Mucosa of descending colon (tissue), 3 donors: ENCODE measurements around the gene TBC1D32. TPM values are rescaled to one million over a fixed set of nuclear protein-coding genes. Genes with fewer than 3 reads are reported as not detected.

Experiments
- ATAC-seq: fragments of 200-7000 bp; cut with Tn5 transposase; one replicate; pipeline ENCODE4 v1.9.1; 2020; ENCODE audit warnings: mild to moderate bottlenecking, moderate library complexity
- DNase-seq, 3 donors: peaks; one replicate each; pipeline ENCODE4 v3.0.0-alpha.2; 2020
- H3K36me3 ChIP-seq: fragments of 200-600 bp; one replicate; pipeline ENCODE4 v1.8.0; 2021; ENCODE audit warnings: low read depth, mild to moderate bottlenecking
- H3K4me1 ChIP-seq: fragments of 200-600 bp; one replicate; pipeline ENCODE4 v1.8.0; 2021; ENCODE audit warnings: low read depth, mild to moderate bottlenecking
- H3K4me3 ChIP-seq: fragments of 200-600 bp; one replicate; pipeline ENCODE4 v1.8.0; 2021; ENCODE audit warnings: mild to moderate bottlenecking
- H3K9me3 ChIP-seq: fragments of 200-600 bp; one replicate; pipeline ENCODE4 v1.8.0; 2021; ENCODE audit warnings: mild to moderate bottlenecking
- intact Hi-C, 2 donors: fragments of 100-400 bp; cut with DNase I in 1 of 2; cut with micrococcal nuclease in 1 of 2; formaldehyde crosslinking; loops; one replicate each; pipeline versions ENCODE4 v1.11.0 to v1.11.1; 2022; cut with DNase I, micrococcal nuclease
- total RNA-seq, 3 donors: library from RNA; stranded (reverse); fragmentation: NEBNext Ultra II Directional in 2 of 3; extraction: Animal tissue kit (Norgen Biotek cat#: 25700) in 2 of 3; gene quantifications; one replicate each; pipeline versions ENCODE4 v1.2.1 to v1.2.4, GENCODE V29; 2021 to 2023
- TF ChIP-seq, protein P1 (sequence below): fragments of 200-600 bp; IDR thresholded peaks from one replicate; pipeline ENCODE4 v1.8.0; 2022; ENCODE audit warnings: antibody characterized with exemption, mild to moderate bottlenecking
- donor health status: DM: no; HTN: no; CAD: no; lungs with moderate emphysema.
- donor health status: DM: no; HTN: no; CAD: no.
- donor health status: DM: no; HTN: yes; CAD: no.

Gene TBC1D32
- total RNA-seq, 3 donors from 2014 or later: 6.0 to 13.2 (median 8.6) TPM

DNA sequence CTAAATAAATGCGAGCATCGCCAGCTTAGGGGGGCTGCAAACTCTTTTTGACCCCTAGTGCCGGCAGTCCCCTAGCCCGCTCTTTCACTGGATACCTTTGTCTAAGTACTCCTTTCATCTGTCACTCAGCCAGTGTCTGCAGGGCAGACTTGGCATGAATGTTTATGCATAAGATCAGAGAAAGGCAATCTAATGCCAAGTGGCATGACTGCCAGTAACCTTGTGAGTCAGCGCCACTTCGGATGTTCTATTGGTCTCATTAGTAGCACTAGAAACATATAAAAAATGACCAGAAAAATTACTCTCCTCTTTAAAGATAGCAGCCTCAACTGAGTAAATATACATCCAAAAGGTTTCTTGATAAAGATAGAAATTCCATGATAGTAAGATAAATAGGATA, 192.2 kb downstream of the TBC1D32 start:
- peaks cover 3% of the 10 kb centered on the region for H3K9me3 ChIP-seq
- no peaks in the 10 kb centered on the region for H3K4me1 ChIP-seq
- DNase-seq: no peak
- TF ChIP-seq, protein P1, sequence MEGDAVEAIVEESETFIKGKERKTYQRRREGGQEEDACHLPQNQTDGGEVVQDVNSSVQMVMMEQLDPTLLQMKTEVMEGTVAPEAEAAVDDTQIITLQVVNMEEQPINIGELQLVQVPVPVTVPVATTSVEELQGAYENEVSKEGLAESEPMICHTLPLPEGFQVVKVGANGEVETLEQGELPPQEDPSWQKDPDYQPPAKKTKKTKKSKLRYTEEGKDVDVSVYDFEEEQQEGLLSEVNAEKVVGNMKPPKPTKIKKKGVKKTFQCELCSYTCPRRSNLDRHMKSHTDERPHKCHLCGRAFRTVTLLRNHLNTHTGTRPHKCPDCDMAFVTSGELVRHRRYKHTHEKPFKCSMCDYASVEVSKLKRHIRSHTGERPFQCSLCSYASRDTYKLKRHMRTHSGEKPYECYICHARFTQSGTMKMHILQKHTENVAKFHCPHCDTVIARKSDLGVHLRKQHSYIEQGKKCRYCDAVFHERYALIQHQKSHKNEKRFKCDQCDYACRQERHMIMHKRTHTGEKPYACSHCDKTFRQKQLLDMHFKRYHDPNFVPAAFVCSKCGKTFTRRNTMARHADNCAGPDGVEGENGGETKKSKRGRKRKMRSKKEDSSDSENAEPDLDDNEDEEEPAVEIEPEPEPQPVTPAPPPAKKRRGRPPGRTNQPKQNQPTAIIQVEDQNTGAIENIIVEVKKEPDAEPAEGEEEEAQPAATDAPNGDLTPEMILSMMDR: no peak
- no peaks in the 10 kb centered on the region for H3K36me3 ChIP-seq
- intact Hi-C loops: no loop called here
- H3K4me3 ChIP-seq: no peak overlapping the region
- ATAC-seq: no peak

DNA sequence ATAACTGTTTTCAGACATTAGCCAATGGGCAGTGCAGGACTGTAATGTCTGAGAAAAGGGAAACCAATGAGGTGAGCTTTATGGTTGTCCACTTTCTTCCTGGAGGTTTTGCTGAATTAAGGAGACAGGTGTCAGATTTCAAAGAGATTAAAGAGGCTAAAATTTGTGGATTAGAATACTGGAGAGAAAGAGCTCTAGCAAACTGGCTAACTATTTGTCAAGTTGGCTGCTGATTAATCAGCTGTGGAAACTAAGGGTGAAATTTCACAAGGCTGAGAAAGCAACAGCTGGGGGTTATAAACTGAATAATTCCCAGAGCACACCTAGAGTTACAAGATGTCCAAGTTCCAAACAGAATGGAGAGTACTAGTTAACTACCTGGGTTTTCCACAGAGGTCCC, 198.9 kb downstream of the TBC1D32 start:
- ATAC-seq: no peak
- Histone ChIP-seq H3K36me3 (no peaks in the 10 kb centered on the region), H3K4me3 (no peak overlapping the region), H3K4me1 (no peaks in the 10 kb centered on the region), H3K9me3 (no peaks in the 10 kb centered on the region)
- DNase-seq: no peak
- TF ChIP-seq, protein P1: no peak
- intact Hi-C loops: no loop called here

DNA sequence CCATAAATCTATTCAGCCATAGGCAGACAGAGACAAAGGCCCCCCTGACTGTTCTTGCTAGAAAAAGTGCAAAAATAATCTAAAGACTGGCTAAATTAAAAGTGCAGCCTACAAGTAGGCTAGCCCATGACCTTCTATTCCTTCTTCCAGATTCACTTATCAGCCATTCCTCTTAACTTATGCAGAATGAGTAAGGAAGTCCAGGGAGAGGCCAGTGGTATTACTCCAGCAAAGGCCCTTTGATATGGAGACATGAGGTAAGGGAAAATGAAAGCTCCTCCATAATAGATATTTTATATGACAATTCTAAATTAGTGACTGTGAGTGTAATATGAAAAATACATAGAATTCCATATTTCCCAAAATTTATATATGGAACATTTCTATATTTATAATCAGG, 199.4 kb downstream of the TBC1D32 start:
- TF ChIP-seq, protein P1: no peak
- Histone ChIP-seq H3K4me1 (no peaks in the 10 kb centered on the region), H3K4me3 (no peak overlapping the region), H3K9me3 (no peaks in the 10 kb centered on the region), H3K36me3 (no peaks in the 10 kb centered on the region)
- ATAC-seq: no peak
- intact Hi-C loops: no loop called here
- no peak for DNase-seq

DNA sequence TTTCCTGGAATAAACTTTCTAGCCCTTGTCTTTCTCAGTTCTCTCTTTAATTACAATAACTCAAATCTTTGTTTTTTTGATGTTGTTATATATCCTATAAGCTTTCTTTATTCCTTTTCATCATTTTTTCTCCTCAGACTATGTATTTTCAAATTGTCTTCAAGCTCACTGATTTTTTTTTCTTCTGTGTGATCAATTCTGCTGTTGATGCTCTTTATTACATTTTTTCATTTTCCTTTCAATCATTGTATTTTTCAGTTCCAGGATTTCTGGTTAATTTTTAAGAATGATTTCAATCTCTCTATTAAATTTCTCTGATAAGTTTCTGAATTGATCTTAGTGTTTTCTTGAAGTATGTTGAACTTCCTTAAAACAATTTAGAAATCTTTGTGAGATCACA, 209.7 kb downstream of the TBC1D32 start:
- H3K4me1 ChIP-seq: no peaks in the 10 kb centered on the region
- peaks cover 18% of the 10 kb centered on the region for H3K9me3 ChIP-seq
- ATAC-seq (no peak), DNase-seq (no peak)
- no peak overlapping the region for H3K4me3 ChIP-seq
- no peaks in the 10 kb centered on the region for H3K36me3 ChIP-seq
- intact Hi-C loops: no loop called here
- TF ChIP-seq, protein P1: no peak

DNA sequence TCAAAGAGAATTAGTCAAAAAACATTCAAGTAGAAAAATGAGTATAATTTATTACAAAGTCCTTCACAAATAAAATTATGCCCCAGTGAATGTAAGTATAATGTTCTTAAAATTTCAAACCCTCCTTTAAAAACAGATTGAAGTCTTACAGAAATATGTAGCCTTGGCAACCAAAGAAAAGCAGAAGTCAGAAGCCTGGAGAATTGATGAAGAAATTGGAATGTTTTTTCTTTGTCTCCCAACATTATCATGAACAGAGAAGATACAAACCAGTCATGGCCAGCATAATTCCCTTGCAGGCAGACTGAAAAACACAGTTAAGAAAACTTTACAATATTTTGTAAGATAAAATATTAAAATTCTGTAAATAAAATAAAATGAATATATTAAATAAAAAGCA, 221.9 kb downstream of the TBC1D32 start:
- ATAC-seq (no peak), DNase-seq (no peak)
- TF ChIP-seq, protein P1: no peak
- Histone ChIP-seq H3K36me3 (no peaks in the 10 kb centered on the region), H3K4me3 (no peak overlapping the region), H3K9me3 (no peaks in the 10 kb centered on the region), H3K4me1 (no peaks in the 10 kb centered on the region)
- intact Hi-C loops: no loop called here

DNA sequence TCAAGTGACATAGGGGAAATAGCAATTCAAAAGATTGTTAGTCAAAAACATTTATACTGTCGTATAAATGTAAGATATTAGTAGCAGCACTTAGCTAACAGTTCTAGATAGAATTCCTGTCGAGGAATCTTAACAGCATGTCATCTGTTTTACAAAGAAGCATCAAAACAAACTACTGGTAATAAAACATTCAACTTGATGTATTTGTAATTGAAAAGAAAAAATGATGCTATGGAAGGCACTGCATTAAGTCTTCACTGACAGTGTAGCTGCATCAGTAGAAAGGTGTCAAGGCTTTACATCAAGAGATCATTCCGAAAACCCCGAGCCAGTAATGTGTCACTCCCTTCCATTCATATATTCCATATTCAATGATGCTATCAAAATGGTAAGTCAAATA, 223.5 kb downstream of the TBC1D32 start:
- intact Hi-C loops: no loop called here
- DNase-seq: no peak
- no peaks in the 10 kb centered on the region for H3K36me3 ChIP-seq
- no peak overlapping the region for H3K4me3 ChIP-seq
- no peaks in the 10 kb centered on the region for H3K4me1 ChIP-seq
- TF ChIP-seq, protein P1: no peak
- H3K9me3 ChIP-seq: no peaks in the 10 kb centered on the region
- no peak for ATAC-seq
